Right lobe of liver (tissue), 6 donors: ENCODE results near the gene USP40. TPM values are rescaled to one million over a fixed set of nuclear protein-coding genes. Genes with fewer than 3 reads are reported as not detected.

Source experiments
- ATAC-seq, 4 donors: fragments of 200-7000 bp; cut with Tn5 transposase; one replicate each; pipeline ENCODE4 v1.9.1; 2020; ENCODE audit warnings: mild to moderate bottlenecking in 4 of 4, moderate library complexity in 4 of 4
- DNase-seq, 3 donors: peaks; one replicate each; pipeline ENCODE4 v3.0.0-alpha.2; 2020
- H3K27ac ChIP-seq, 3 donors: fragments of 200-600 bp; one replicate each; pipeline ENCODE4 v1.8.0; 2022
- H3K27me3 ChIP-seq, 2 donors: fragments of 200-600 bp; one replicate each; pipeline ENCODE4 v1.8.0; 2022
- H3K36me3 ChIP-seq, 4 donors: fragments of 200-600 bp; sonication (generic) in 1 of 4; one replicate each; pipeline versions ENCODE4 v1.5.1 to v1.8.0; 2017 to 2022; ENCODE audit warnings: control low read depth in 1 of 4
- H3K4me1 ChIP-seq, 4 donors: fragments of 200-600 bp; sonication (generic) in 1 of 4; one replicate each; pipeline versions ENCODE4 v1.5.1 to v1.8.0; 2017 to 2022; ENCODE audit warnings: control low read depth in 1 of 4
- H3K4me3 ChIP-seq, 3 donors: fragments of 200-600 bp; one replicate each; pipeline ENCODE4 v1.8.0; 2022
- H3K9me3 ChIP-seq, 4 donors: fragments of 200-600 bp; sonication (generic) in 1 of 4; one replicate each; pipeline versions ENCODE4 v1.5.1 to v1.8.0; 2017 to 2022; ENCODE audit warnings: control low read depth in 1 of 4
- POLR2A ChIP-seq: fragments of 450-650 bp; IDR thresholded peaks from one replicate; pipeline ENCODE4 v1.6.1; 2017; ENCODE audit warnings: antibody characterized with exemption, mild to moderate bottlenecking
- WGBS: methylation state at CpG from one replicate; pipeline ENCODE4 v1.1.6; 2018; ENCODE audit warnings: low coverage, low lambda C conversion rate; ENCODE audit not compliant: insufficient coverage; ENCODE audit errors: missing lambda C conversion rate; 5-methylcytosine and 5-hydroxymethylcytosine counted together
- intact Hi-C, 2 donors: fragments of 100-400 bp; cut with DNase I; formaldehyde crosslinking; loops; one replicate each; pipeline versions ENCODE4 v1.11.2 to v1.14.1; 2022
- total RNA-seq, 6 experiments: library from RNA; depleted of rRNA in 2 of 6; stranded (reverse); fragments of >200 nt in 2 of 6; fragmentation: NEBNext Ultra II Directional in 3 of 6; extraction: Animal tissue kit (Norgen Biotek cat#: 25700) in 3 of 6; gene quantifications; one replicate each; pipeline versions ENCODE4 v1.1.0 to v1.2.4, GENCODE V29; 2016 to 2023
- TF ChIP-seq, protein P1 (sequence below), 4 donors: fragments of 200-600 bp in 3 of 4; fragments of 450-650 bp in 1 of 4; IDR thresholded peaks; one replicate each; pipeline versions ENCODE4 v1.5.1 to v1.8.0; 2016 to 2022; ENCODE audit warnings: antibody characterized with exemption in 4 of 4, mild to moderate bottlenecking in 2 of 4
- donor health status: DM: no; HTN: yes; CAD: no.
- donor health status: DM: no; HTN: no; CAD: no.
- donor health status: DM: no; HTN: no; CAD: no.
- donor health status: DM: no; HTN: yes; CAD: no.
- donor health status: DM: no; HTN: yes; CAD: no.

Gene USP40
- total RNA-seq, 6 experiments from 2014 or later: 19.9 to 38.8 (median 27.0) TPM

DNA sequence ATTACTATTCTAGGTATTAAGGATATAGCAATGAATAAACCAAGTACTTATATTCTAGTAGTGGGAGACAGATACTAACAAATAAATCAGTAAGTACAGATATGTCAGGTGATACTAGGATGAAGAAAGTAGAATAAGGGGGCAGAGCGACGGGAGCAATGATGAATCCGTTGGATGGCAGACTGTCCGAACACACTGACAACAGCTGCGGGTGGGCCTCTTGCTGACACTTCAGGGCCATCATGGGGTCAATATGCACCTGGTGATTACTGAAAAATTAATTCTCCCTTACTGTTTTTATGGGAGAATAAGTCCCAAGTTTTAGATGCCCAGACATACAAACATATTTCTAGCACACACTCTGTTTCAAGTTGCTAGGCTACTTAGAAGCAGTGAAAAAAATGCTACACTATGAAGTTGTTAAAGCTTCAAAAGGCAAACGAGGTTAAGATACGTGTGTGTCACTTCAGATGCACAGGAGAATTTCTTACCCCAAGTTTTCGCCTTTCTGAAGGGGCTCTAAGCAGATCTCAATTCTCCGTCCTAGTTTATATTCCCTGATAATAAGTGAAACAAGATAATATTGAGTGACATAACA lies 78.7 kb downstream of the USP40 start:
- no peaks in the 10 kb centered on the region for H3K27me3 ChIP-seq
- H3K9me3 ChIP-seq: no peaks in the 10 kb centered on the region
- DNase-seq: no peak
- 89% methylated on average over 9 of the region's 9 CpGs for WGBS
- H3K4me3 ChIP-seq: no peak overlapping the region
- no peak for ATAC-seq
- H3K4me1 ChIP-seq: no peaks in the 10 kb centered on the region
- H3K36me3 ChIP-seq: peaks cover 0 to 76% (median 25%) of the 10 kb centered on the region in 4 donors
- no peak for TF ChIP-seq POLR2A
- H3K27ac ChIP-seq: no peak overlapping the region
- intact Hi-C loops: no loop called here

DNA sequence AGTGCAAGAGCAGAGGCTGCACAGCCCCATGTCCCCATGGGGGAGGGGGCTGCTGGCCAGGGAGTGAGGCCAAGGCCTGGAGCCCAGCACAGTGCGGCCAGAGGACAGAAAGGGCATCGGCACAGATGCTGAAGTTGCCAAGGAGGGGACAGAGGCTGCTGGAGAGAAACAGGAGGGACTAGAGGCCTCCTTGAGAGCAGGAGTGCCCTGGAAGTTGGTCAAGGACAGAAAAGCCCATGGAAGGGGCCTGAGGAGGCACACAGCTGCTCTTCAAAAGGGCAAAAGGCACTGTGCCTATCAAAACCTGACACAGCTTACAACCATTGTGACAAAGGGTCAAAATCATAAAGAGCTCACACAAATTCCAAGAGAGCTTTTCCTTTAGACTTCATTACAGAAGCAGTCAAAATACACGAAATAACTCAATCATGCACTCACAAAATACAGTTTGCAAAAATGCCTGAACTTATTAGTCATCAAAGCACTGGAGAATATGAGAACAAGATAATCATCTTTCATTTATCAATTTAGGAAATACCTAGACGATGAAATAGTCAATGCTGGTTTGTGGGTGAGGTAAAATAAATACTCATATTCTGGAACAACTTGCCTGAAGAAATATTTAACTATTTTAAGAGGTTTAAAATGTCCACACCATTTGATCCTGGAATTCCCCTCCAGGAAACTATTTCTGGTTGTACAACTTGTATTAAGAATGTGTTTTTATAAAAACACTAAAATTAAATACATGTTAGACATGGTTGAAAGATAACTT lies 79.6 kb downstream of the USP40 start:
- no peak for DNase-seq
- peak in 3 of 4 donors; percentile 28 to 46 (median 38) for ATAC-seq
- Histone ChIP-seq H3K27me3 (no peaks in the 10 kb centered on the region), H3K36me3 (peaks cover 0 to 71% (median 25%) of the 10 kb centered on the region in 4 donors), H3K9me3 (no peaks in the 10 kb centered on the region), H3K27ac (no peak overlapping the region), H3K4me1 (no peaks in the 10 kb centered on the region), H3K4me3 (no peak overlapping the region)
- intact Hi-C loops: no loop called here
- no peak for TF ChIP-seq POLR2A
- TF ChIP-seq, protein P1, sequence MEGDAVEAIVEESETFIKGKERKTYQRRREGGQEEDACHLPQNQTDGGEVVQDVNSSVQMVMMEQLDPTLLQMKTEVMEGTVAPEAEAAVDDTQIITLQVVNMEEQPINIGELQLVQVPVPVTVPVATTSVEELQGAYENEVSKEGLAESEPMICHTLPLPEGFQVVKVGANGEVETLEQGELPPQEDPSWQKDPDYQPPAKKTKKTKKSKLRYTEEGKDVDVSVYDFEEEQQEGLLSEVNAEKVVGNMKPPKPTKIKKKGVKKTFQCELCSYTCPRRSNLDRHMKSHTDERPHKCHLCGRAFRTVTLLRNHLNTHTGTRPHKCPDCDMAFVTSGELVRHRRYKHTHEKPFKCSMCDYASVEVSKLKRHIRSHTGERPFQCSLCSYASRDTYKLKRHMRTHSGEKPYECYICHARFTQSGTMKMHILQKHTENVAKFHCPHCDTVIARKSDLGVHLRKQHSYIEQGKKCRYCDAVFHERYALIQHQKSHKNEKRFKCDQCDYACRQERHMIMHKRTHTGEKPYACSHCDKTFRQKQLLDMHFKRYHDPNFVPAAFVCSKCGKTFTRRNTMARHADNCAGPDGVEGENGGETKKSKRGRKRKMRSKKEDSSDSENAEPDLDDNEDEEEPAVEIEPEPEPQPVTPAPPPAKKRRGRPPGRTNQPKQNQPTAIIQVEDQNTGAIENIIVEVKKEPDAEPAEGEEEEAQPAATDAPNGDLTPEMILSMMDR (IDR thresholded peaks at IDR 0.05): no peak
- 54% methylated on average over 4 of the region's 4 CpGs for WGBS

DNA sequence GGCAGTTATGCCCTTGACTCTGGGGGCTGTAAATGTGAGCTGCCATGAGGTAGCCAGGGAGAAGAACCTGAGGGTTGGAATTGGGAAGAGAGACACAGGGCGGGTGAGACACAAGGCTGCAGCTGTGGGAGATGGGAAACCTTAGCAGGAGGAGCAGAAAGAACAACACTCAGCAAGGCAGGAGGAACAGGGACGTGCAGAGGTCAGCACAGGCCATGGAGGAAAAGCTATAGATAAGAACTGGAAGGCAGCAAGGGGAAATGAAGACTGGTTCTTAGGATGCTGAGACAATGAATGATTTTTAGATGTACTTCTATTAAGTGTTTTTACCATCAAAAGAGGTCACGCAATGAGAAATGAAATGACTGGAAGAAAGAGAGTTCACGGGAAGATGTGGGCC lies 80.2 kb downstream of the USP40 start:
- no peak for DNase-seq
- no peak overlapping the region for H3K27ac ChIP-seq
- peak; percentile 22 to 52 (median 44) for ATAC-seq
- no peaks in the 10 kb centered on the region for H3K4me1 ChIP-seq
- H3K27me3 ChIP-seq: no peaks in the 10 kb centered on the region
- TF ChIP-seq POLR2A: no peak
- TF ChIP-seq, protein P1 (IDR thresholded peaks at IDR 0.05): no peak
- peaks cover 0 to 67% (median 25%) of the 10 kb centered on the region in 4 donors for H3K36me3 ChIP-seq
- intact Hi-C loops: no loop called here
- H3K9me3 ChIP-seq: no peaks in the 10 kb centered on the region
- no peak overlapping the region for H3K4me3 ChIP-seq
- WGBS: 90% methylated on average over 4 of the region's 4 CpGs

DNA sequence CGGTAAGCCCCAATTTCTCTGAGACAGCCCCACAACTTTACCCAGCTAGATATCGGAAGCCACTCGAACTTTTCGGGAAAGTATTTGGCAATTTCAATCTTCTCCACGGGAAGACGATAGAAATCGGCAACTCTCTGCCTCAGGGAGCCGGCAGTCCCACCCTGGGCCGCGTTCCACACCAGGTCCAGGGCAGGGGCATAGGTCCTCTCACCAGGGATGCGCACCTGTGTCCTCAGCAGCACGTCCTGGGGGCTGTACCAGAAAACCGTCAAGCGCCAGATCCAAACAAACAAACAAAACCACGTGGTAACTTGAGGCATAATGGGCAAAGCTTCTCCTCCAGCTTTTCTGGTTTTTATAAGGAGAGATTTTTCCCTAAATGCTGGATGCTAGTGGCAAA lies 80.9 kb downstream of the USP40 start:
- Histone ChIP-seq H3K27me3 (no peaks in the 10 kb centered on the region), H3K4me3 (no peak overlapping the region), H3K9me3 (no peaks in the 10 kb centered on the region), H3K27ac (no peak overlapping the region), H3K36me3 (peaks cover 0 to 61% (median 23%) of the 10 kb centered on the region in 4 donors), H3K4me1 (no peaks in the 10 kb centered on the region)
- no peak for TF ChIP-seq POLR2A
- TF ChIP-seq, protein P1 (IDR thresholded peaks at IDR 0.05): no peak
- no peak for DNase-seq
- WGBS: 82% methylated on average over 12 of the region's 15 CpGs
- no peak for ATAC-seq
- intact Hi-C loops: no loop called here

DNA sequence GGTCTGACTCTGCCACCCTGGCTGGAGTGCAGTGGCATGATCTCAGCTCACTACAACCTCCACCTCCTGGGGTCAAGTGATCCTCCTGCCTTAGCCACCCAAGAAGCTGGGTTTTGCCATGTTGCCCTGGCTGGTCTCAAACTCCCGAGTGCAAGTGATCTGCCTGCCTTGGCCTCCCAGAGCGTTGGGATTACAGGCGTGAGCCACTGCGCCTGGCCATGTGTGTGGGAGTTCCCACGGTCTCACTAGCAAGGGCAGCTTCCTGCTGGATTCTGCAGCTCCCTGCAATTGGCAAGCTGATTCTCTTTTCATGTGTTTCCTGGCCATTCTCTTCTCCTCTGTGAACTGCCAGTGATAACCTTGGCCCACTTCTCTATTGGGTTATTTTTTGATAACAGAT lies 84.0 kb downstream of the USP40 start:
- DNase-seq (peak in 1 of 3 donors; percentile 24), ATAC-seq (peak in 1 of 4 donors; percentile 22)
- intact Hi-C loops: no loop called here
- WGBS: 80% methylated on average over 2 of the region's 5 CpGs
- peaks cover 0 to 42% (median 15%) of the 10 kb centered on the region in 4 donors for H3K36me3 ChIP-seq
- H3K4me1 ChIP-seq: no peaks in the 10 kb centered on the region
- TF ChIP-seq POLR2A: no peak
- TF ChIP-seq, protein P1 (IDR thresholded peaks at IDR 0.05): no peak
- H3K27ac ChIP-seq: no peak overlapping the region
- no peaks in the 10 kb centered on the region for H3K9me3 ChIP-seq
- H3K4me3 ChIP-seq: no peak overlapping the region
- no peaks in the 10 kb centered on the region for H3K27me3 ChIP-seq
